KBM-7 (cell line): Measurements from ENCODE around the gene HNRNPL.
"Not testable (repeated sequence)": the region's sequence is repeated elsewhere in the genome, so short reads cannot be mapped to it uniquely, and the experiment has no call there.

Experiments
- DNase-seq: peaks from one replicate; pipeline ENCODE4 v3.0.0-alpha.2; 2015
- in situ Hi-C: fragments of 300-500 bp; cut with MboI; formaldehyde crosslinking; loops from 2 replicates; pipeline ENCODE4 v1.14.3; 2020; ENCODE audit warnings: low sequenced_read_pairs, low pct_unique_long_range_greater_than_20kb, mixed read lengths

Gene HNRNPL

DNA sequence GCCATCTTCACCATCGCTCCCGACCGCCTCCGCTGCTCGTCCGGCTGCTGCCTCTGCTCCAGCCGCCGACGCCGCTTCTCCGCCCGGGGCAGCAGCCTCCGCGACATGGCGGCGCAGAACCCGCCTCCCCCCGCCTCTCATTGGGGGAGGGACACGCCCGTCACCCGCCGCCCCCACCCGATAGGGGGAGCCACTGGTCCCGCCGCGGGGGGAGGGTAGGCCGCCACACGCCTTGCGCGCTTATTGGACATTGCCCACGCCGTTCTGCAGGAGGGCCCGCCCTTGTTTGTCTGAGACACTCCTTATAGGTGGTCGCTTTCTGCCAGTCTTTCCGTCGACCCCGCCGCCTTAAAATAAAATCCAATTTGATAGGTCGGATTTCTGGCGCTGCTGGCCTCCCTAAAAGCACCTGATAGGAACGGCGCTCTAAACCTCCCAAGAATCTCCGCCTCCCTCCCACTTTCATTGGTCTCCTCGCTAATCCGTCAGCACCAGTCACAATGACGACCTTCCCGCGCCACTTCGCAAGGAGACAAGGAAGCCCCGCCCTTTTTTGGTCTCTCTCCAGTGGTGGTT is at the start of gene HNRNPL:
Gene HNRNPL, minus strand, starts transcription at position 127 of the 576 bp plus-strand sequence. Its CDS starts 20 bp downstream, at position 107.
- peak; percentile 100 for DNase-seq
- in situ Hi-C loops = no loop called here

DNA sequence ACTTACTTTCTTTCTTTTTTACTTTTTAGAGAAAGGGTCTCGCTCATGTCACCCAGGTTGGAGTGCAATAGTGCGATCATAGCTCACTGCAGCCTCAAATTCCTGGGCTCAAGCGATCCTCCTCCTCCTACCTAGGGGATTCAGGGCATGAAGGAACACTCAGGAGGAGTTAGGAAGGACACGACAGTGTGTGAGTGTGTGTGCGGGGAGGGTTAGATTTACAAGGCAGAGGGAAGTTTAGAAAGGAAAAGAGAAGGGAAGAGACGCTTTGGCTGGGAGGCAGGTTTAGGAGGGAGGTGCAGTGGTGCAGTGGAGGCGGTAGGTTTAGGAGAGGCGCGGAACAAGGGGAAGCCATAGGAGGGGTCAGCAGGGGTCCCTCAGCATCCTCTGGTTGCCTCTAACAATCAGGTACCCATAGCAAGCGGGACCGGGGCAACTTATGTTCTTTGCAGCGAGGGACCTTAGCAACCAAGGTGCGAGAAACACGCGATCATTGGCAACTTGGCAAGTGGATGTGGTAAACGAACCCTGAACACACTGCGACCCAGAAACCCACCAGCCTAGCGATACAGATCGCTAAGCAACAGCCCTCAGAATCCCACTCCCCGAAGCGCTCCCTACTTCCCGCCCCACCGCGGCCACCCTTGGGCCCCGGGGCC is 49.1 kb upstream of the HNRNPL start:
- DNase-seq = peak; percentile 25
- in situ Hi-C loops = no loop called here

DNA sequence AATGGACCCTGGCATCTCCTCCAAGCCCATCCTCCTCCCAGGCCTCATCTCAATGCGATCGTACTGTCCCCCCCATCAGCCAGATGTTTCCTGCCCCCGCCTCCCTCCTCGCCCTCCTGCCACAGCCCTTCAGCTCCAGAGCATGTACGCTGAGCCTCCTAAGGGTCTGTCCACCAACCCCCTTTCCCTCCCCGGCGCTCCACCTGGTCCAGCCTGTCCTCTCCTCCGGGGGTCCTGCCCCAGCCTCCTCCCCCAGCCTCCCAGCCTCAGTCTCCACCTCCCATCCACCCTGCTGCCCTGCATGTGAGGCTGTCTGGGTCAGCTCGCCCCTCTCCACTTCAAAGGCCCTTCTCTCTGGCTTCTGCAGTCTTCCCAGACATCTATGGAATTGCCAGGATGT is 45.2 kb upstream of the HNRNPL start:
- in situ Hi-C loops = no loop called here

DNA sequence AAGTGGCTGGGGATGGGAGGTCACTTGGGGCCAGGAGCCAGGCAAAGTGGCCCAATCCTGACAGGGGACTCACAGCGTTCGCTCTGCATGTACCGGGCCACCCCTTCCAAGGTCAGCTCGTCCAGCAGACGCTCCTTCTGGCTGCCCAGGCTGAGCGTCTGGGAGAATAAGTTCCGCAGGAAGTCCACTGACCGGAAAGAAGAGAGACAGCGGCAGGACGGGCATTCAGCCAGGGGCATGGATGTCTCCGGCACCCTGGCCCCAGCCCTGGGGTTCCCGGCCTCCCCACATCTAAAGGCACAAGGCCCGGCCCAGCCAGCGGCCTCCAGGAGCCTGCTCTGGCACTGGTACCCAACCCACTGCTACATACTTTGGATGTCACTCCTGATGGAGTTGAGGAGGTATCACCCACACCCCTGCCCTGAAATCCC is 43.6 kb upstream of the HNRNPL start:
- in situ Hi-C loops = no loop called here
- no peak for DNase-seq

More for the DNA sequence above, 45.2 kb upstream of the HNRNPL start:
- DNase-seq = no peak

DNA sequence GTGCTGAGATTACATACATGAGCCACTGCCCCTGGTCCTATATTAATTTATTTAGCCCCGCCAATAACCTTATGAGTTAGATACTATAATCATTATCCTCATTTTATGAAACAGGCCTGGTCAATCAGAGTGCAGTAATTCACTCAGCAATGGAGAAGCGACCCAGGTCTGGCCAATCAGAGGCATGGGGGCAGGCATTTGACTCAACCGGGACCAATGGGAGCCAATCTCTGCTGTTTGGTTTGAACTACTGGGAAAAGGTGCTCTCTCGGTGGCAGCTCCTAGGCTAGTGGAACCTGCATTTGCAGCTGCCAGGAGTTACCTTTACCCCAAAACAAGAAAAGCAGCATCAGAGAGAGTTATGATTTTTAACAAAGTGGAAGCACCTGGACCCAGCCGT is 43.1 kb upstream of the HNRNPL start:
- no peak for DNase-seq
- in situ Hi-C loops = no loop called here

DNA sequence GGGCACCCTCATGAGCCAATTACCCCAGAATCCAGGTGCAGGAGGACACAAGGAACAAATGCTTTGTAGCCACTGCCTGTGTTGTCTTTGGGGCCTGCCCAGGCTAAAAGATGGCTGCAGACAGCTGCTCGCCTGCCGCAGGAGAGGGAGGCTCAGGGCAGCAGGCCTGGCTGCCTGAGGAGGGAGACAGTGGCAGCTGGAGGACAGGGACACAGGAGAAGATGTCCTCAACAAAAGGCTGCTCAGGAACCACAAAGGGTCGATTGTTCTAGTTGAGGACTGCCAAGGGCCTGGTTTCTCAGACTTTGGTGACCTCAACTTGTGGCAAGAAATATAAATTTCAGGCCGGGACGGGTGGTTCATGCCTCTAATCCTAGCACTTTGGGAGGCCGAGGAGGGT is 42.0 kb upstream of the HNRNPL start:
- DNase-seq = no peak
- in situ Hi-C loops = no loop called here

DNA sequence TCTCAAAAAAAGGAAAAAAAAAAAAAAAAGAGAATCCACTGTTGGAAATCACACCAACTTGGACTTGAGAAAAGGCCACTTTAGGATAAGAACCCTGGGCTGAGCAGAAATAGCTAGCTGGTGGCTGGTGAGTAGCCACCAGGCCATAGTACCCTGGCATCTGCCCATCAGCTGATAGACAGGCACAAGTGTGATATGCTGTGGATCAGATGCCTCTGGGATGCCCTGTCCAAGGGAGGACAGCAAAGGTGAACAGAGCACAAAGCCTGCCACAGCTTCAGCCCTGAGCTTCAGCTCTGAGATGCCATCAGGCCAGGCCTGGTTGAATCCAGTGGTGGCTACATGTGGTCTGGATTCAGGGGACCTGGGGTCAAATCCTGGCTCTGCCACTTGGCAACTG is 40.9 kb upstream of the HNRNPL start:
- in situ Hi-C loops = no loop called here
- DNase-seq = no peak

DNA sequence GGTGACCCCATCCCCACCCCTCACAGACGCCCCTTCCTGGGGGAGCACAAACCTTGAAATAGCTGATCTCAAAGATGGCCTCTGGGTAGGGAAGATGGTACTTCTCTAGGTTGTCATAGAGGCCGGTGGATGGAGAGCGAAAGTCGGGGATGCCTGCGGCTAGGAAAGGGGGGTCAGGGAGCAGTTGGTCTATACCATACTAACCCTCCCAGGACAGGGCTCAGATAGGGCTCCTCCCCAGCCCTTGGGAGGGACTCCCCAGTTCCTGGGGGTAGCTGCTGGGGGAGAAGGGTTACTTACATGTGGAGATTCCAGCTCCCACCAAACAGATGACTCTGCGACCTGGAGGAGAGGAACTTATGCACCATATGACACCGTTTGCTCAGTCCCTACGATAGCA is 40.0 kb upstream of the HNRNPL start:
- DNase-seq = no peak
- in situ Hi-C loops = no loop called here

DNA sequence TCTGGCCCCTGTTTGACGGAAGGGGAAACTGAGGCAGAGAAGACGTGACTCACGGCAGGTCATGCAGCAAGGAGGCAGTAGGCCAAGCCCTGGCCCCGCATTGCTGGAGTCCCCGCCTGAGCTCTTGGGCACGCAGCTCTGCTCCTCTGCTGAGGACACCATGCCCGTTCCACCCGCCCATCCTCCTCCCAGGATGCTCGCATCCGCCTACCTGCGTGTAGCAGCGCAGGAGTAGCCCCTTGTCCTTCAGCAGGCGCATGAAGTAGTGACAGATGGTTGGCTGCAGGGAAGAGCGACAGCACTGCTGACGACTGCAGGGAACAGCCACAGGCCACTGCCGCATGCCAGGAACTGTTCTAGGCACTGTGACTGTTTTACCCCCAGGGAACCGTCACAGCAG is 39.1 kb upstream of the HNRNPL start:
- in situ Hi-C loops = no loop called here
- no peak for DNase-seq

DNA sequence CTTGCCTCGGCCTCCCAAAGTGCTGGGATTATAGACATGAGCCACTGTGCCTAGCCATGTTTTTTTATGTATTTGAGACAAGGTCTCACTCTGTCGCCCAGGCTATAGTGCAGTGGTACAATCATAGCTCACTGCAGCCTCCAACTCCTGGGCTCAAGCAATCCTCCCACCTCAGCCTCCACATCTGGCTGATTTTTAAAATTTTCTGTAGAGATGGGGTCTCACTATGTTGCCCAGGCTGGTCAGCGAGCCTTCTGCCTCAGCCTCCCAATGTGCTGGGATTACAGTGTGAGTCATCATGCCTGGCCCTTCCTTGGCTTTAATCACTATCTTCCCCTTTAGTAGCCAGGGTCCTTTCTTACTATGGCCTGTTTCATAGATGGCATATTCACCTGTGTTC is 34.9 kb upstream of the HNRNPL start:
- in situ Hi-C loops, DNase-seq: not testable (repeated sequence)

DNA sequence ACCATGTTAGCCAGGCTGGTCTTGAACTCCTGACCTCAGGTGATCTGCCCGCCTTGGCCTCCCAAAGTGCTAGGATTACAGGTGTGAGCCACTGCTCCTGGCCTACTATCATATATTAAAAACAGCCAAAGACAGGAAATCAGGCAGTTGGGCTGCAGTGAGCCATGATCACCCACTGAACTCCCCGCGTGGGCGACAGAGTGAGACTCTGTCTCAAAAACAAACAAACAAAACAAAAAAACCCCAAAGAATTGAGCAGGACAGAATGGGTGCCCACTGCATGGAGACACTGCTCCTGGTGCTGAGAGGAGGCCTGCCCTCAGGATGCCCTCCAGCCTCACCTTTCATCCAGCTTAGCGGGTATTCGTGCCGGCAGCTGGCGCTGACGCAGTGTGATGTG is 33.5 kb upstream of the HNRNPL start:
- in situ Hi-C loops = no loop called here
- DNase-seq = no peak

DNA sequence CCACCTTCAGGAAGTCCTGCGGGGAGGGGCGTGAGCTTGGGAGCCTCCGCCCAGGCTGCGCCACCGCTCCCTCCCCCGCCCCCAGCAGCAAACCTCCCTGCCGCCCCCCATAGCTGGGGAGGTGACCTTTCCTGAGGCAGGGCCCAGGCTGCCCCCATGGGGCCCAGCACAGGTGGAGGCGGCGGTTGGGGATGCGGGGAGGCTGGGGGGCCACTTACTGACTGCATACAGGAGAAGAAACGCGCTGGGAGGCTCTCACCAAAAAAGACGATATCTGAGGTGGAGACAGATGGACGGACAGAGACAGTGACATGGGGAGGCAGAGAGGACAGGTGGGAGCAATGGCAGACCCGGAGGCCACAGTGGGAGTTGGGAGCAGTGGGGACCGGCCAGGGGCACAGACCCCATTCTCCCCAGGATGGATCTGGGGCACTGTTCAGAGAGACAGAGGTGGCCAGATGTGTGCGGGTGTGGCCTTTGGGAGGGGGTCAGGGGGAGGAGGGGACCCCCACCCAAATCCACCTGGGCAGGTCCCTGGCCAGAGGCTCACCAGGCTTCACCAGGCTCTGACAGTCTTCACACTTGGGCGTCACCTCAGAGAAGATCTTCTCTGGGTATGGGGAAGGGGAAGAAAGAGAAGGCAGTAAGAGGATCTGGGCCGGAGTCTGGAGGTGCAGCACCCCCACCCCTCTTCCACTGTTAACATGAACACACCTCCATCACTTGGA is 31.3 kb upstream of the HNRNPL start:
- in situ Hi-C loops = no loop called here
- no peak for DNase-seq

DNA sequence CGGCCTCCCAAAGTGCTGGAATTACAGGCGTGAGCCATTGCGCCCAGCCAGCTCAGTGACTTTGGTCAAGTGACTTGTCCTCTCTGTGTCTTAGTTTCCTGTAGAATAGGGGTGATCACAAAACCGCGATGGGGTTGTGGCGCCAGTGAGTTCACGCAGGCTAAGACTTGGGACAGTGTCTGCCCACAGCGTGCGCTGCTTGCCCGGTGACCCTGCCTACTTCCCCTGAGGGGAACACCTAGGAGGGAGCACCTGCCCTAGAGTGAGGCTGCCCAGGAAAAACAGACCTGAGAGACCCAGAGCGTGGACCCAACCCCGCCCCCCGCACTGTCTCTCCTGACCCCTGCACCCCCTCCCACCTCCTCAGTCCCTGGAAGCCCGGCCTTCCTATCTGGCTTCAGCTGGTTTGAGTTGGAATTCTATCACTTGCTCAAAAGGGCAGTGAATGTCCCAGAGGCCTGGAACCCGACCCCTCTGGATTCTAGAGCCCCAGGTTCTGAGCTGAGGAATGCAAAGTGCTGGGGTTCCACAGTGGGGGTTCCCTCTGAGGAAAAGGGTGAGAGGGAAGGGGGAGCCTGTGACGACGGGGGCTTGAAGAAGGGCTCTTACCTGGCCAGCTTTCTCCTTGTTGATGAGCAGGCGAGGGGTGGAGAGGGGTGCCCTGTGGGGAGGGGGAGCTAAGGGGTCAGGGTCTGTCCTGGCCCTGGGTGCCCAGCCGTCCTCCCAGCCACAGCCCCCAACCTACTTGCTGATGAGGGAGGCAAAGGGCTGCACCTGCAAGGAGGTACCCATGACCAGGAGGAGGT is 30.5 kb upstream of the HNRNPL start:
- in situ Hi-C loops = no loop called here
- DNase-seq = no peak

DNA sequence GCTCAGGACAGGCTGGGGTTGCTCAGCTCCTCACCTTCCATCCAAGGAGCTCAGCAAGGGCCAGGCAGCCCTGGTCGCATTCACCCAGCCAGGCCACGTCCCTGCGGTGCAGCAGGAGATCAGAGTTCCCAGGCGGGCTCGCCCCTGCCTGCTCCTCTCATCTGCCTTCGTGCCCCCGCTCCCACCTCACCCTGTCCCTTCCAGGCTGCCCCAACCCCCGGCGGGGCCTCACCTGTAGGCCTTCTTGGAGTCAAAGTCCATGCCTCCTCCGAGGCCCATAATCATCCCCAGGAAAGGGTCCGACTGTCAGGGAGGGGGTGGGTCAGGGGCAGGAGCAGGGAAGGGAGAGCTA is 29.6 kb upstream of the HNRNPL start:
- in situ Hi-C loops = no loop called here
- no peak for DNase-seq

DNA sequence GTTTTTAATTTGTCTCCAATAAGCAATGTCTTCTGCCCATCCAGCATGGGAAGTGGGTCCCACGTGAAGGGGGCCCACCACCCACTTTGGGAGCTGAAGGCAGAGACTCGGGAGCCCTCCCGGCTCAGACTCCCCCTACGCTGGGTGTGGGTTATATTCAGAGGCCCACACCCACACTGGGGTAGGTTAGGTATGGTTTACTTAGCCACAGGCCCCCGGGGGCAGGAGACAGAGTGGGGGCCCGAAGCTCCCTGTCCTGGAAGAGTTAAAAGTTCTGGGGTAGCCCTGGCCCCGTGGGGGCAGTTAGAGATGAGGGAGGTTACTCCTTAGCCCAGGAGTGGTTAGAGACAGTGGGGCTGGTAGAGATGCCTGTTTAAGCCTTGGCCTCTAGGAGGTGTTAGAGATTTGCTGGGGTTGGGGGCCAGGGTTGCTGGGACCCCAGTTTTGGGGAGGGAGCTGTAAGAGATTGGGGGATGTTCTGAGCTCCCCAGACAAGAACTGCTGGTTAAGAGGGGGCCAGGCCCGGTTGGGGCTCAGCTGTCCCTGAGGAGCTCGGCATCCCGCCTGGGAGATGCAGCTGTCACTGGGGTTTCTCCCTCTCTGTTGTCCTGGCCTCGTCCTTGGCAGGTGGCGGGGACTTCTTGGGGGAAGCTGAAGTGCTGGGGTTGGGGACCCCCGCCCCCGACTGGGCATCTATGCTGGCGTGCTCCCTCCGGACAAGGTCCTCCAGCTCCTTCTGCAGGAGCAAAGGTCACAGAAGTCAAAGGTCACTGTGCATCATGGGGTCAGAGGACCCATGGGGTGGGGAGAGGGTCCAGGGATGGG is 29.0 kb upstream of the HNRNPL start:
- DNase-seq = no peak
- in situ Hi-C loops = no loop called here

DNA sequence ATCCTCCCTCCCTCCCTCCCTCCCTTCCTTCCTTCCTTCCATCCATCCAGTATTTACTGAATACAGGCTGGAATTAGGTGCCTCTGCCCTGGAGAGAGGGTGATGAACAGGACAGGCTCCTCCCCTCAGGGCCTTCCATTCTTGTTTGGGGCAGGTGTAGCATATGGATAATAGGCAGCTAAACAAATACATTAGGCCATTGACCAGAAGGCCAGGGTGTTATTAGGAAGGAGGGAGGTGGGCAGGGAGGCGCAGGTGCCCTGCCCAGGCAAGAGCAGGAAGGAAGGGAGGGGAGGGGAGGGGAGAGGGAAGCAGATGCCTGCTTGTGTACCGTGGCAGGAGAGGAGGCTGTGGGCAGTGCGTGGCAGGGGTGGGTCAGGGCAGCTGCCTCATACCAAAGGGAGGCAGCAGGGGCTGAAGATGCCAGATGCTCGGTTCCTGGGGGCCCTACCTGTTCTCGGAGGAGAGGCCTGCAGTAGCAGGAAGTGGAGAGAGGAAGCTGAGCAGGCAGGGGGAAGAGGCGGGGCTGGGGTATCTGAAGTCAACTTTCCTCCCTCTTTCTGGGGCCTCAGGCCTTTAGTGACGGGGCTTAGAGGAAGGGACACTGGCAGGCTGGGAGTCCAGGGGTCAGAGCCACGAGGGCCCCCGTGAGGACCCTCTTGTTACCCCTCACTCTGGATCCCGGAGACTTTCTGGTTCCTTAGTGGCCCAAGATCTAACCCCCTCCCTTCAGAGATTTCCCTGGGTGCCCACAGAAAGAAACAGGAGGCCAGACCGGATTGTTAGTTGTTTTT is 28.2 kb upstream of the HNRNPL start, which contains the start of gene RINL:
Gene RINL, minus strand, starts transcription at position 495 of the 794 bp plus-strand sequence. CDS start 1,533 bp downstream, outside the sequence.
- in situ Hi-C loops = no loop called here
- DNase-seq = peak; percentile 72

DNA sequence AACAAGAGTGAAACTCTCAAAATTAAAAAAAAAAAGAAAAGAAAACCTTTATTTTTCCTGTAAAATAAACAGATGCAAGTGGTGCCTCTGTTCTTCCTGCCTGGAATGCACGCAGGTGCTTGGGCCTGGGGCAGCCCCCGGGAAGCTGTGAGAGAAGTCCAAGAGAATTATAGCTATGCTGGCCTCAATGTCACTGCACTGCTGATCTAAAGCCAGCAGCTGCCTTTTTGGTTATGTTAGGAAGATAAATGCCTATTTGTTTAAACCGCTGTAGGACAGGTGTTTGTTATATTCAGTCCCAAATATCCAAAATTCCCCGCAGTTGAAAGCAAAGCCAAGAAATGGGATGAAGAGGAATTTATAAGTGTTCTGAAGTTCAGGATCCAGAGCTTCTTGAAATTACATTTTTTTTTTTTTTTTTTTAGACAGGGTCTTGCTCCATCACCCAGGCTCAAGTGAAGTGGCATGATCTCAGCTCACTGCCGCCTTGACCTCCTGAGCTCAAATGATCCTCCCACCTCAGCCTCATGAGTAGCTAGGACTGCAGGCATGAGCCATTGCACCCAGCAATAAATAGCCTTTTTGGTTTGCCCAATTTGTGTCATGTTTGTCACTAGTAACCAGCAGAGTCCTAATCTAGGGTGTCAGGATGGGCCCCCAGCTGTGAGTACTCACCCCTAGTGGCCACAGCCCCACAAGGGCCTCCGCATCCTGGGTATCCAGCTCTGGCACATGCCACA is 26.0 kb upstream of the HNRNPL start:
- in situ Hi-C loops = no loop called here
- no peak for DNase-seq
